NCI-H526 (cell line): ENCODE measurements around the gene CD244.
"Not testable (repeated sequence)": the region's sequence is repeated elsewhere in the genome, so short reads cannot be mapped to it uniquely, and the experiment has no call there.

Experiments used
- DNase-seq, 2 experiments: peaks; one replicate each; lab custom pipeline; 2025; lab: John Stamatoyannopoulos, UW

The CD244 gene

DNA sequence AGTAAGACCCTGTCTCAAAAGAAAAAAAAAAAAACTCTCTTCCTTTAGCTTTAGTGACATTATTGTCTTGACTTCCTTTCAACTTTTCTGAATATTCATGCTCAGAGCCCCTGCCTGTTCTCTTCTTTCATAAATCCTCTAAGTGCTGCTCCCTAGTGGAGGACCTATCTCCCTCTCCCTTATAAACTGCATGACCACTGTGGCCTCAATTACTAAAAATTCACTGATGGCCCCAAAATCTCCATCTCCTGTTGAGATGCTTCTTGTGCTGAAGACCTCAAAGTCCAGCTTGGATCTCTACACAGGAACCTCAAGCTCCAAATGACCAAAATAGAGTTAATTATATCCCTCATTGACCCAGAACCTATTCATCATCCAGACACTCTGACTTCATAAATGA lies 14.5 kb upstream of the CD244 start:
- DNase-seq, result peak in 1 of 2 experiments; percentile 15

DNA sequence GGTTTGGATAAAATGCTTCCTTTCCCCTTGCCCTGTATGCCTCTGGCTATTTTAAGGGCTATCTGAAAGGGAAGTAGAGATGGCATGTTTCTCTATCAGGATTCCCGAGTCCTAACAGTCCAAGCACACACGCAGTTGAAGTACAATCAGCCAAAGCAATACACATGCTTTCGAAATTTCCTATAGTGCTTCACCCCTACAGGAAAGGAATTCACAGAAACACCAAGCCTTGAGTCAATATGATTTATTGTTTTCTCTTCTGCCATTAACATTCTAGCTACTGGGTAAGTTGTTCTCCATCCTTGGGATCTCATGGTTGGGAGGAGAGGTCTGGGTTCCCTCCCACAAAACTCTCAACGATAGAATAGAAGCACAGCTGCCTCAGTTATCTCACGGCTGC lies 13.6 kb upstream of the CD244 start:
- no peak for DNase-seq

DNA sequence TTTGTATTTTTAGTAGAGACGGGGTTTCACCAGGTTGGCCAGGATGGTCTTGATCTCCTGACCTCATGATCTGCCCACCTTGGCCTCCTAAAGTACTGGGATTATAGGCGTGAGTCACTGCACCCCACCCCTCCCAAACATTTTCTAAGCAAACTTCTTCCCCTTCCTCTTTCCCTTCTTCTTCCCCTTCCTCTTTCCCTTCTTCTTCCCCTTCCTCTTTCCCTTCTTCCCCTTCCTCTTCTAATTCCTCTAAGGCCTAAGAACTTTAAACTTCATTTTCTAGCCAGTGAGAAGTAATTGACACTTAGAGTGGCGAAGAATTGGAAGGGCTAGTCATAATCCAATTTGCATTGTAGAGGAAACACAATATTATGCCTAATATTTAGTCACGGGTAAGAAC lies 12.9 kb upstream of the CD244 start:
- not testable (repeated sequence) for DNase-seq

DNA sequence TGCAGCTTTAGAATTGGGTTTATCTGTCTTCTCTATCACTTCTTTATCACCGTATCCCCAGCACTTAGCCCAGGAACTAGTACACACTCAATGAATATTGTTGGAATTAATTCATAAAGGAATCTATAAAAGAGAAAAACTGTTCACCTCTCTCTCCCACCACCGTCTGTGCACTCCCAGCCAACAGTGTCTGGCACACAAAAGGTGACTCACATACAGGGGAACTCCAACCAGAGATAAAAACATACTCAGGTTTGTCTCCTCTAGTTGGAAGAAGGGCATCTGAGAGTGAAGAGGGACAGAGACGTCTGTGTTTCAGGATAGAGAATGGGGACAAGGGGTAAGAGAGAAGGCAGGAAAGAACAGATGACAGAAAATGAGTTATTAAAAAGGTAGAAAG lies 12.2 kb upstream of the CD244 start:
- no peak for DNase-seq

DNA sequence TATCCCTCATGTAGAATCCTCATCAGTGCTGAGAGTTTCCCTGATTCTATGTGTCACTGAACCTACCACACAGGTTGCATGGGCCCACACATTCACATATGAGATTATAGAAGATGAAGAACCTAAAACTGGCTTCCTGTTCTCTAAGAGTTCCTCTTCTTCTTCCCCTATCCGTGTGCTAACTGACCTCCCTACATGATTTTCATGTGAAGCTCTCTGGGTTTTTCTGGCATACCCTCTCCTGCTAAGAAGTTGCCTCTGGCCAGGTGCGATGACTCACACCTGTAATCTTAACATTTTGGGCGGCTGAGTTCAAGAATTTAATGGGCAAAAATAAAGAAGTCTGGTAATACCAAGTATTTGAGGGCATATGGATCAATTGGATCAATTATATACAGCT lies 5.5 kb upstream of the CD244 start:
- no peak for DNase-seq

DNA sequence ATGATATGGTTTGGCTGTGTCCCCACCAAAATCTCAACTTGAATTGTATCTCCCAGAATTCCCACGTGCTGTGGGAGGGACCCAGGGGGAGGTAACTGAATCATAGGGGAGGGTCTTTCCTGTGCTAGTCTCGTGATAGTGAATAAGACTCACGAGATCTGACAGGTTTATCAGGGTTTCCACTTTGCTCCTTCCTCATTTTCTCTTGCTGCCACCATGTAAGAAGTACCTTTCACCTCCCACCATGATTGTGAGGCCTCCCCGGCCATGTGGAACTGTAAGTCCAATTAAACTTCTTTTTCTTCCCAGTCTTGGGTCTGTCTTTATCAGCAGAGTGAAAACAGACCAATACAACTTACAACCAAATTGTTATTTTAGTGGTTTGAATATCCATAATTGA lies 5.0 kb upstream of the CD244 start:
- not testable (repeated sequence) for DNase-seq

DNA sequence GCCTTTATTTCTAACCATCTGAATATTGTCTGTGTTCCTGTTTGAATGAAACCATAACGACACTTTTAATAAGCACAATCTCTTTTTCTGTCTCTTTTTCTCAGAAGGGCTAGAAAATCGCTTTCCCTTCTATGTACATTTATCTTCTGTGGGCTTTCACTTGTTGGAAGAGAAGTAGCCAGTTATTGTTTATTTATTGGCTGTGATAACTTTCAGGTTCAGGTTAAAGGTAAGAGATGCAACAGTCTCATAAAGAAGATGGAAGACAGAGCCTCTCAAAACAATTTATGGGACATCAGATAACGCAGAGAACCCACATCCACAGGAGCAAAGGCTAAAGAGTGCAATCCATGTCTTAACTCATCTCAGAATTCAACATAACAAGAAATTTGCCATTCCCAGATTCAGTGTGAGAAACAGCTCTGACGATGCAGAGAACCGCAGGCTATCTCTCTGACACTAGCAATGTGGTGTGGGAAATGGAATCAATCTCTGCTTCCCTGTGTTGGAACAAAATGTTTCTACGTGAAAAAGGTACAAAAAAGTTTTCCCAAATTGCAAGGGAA lies 4.1 kb upstream of the CD244 start:
- no peak for DNase-seq

DNA sequence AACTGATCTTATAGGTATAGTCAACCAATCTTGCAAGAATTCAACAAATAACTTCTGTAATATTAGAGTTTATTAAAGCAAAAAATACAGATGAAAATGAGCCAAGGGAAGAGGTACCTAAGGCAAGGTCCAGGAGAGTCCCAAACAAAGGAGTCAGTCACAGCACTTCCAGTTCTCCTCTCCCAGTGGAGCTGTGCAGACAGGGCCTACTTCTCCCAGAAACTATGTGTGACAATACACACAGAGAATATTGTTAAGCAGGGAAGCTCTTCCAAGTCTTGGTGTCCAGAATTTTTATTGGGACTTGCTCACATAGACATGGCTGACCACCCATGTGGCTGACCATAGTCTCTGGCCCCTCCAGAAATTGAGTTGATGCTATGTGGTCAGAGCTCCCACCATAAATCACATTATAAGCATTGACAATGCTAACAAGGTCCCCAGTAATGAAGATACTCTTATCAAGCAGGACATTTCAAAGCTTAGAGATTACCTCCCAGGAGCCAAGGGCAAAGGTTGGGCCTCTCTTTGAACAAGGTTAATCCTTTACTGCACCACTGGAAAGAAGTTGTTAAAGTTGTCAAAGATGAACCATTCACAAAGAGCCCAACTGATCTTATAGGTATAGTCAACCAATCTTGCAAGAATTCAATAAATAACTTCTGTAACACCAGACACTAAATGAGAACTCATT lies 3.5 kb upstream of the CD244 start:
- no peak for DNase-seq

DNA sequence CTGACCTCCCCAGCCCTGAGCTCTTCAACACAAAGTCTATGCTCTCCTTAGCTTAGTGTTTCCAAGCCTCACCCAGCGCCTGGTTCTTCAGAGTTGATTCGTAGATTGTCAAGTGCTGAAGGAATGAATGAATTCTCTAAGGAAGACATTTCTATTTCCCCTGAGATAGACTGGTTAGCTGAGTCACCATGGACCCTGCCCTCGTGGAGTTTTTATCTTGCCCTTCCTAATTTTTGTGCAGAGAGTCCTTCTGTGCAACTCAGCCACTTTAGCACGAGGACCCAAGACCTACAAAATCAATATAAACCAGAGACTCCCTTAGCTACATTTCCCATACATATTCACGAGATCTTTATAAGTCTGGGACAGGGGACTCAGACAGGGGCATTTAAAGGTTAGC lies 2.6 kb upstream of the CD244 start:
- DNase-seq, result no peak

DNA sequence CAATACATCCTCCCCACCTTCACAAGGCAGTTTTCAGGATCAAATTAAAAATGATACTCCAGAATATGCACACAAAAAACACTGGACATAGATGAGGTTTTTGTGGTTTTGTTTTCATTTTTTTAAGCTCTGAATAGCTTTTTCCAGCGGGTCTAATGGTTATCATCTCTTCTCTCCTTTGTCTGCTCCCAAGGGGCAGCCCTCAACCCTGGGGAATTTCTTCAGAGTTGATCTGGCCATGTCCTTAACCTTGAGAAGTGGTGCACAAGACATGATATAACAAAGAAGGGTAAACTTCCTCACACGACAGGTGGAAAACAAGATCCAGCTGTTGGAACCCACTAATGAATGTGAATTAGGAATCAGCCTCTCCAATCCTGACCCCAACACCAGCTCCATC lies 1.5 kb upstream of the CD244 start:
- DNase-seq, result no peak

DNA sequence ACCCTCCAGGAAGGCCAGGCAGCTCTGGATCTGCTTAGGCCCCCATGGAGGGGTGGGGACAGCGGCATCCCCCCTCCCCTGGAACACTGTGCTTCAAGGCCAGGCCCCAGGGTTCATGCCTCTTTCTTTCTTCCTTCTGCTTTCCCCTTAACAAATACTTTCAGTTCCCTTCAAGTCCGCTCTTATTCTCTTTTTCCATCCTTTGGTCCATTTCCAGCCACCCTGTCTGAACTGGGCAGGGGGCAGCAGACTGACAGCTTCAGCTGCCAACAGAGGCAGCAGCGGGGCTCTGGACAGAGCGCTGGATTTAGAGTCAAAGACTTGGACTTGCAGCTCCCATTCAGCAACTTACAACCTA lies 1.1 kb upstream of the CD244 start:
- no peak for DNase-seq

DNA sequence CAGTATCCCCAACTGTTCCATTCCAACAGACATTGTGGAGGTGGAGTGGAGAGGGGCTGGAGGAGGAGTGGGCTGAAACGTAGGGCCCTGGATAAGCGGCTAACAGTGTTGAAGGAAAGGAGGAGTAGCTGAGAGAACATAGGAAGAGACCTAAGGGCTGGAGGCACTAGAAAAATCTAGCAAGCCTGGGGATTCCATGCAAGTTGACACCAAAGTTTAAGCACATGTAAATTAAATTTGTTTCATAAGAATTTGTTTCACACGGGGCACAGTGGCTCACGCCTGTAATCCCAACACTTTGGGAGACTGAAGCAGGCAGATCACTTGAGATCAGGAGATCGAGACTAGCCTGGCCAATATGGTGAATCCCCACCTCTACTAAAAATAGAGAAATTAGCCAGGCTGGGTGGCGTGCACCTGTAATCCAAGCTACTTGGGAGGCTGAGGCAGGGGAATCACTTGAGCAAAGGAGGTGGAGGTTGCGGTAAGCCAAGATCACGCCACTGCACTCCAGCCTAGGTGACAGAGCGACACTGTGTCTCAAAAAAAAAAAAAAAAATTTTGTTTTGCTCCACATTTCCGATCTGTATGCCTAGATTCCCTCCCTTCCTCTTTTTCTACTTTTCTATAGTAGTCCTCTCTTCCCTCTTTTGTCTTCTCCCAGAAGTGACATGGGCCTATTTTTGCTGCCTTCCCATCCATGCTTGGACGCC lies 530 bp upstream of the CD244 start:
- DNase-seq, result no peak

DNA sequence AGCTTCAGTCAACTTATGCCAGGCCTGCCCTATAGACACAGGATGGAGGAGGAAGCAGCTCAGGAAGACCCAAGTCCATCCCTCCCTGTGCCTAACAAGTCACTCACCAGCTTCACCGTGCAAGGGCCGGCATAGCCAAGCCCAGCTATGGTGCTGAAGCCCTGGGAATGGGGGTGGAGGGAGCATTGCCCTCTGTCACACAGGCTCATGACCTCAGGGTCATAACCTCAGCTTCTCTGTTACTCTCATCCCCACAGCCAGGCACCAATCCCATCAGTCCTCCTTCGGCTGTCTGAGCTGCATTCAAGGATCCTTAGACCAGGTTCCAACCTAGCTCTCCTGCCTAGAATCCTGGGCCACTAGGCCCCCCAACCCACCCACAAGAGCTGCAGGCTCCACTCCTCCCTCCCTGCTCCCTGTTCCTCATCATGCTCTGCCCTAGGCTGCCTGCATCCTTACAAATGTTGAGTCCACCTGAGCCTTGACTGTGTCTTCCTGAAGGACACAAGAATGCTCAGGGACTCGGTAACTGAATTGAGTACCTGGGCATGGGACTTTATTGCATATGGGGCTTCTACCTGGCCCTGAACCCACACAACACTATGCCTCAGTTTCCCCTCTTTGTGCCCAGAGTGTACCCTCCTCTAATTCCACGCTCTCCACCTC lies 1.7 kb downstream of the CD244 start:
- no peak for DNase-seq

DNA sequence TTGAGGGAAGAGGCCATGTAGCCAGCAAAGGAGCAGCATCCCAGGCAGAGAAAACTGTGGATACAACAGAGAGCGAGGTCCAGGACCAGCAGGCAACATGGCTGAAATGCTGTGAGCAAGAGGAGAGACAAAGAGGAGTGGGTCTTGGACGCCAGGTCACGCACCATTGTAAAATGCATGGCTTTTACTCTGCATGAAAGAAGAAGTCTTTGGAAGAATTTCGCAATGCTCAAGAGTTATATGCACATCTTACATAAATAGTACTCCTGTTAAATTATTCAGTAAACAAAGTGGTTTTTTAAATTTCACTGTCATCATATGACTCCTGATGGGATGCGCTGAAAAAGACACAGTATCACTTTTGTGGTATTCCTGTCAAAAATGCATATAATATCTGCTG lies 3.5 kb downstream of the CD244 start:
- DNase-seq, result no peak

DNA sequence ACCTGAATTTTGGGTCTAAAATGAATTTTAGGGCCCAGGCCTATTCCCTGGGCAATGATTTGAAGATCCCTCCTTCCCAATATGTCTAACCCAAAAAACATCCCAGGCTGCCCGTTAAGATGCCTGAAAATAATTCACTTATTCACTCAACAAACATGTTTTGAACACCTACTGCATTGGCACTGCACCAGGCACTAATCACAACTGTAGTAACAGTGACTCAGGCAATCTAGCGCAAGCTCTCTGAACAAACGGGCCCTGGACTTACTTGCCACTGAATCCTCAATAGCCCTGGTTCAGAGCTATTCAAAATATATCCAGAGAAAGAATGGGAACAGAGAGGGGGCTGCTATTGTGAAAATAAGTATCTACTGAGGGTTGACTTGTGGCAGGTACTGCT lies 4.2 kb downstream of the CD244 start:
- no peak for DNase-seq

DNA sequence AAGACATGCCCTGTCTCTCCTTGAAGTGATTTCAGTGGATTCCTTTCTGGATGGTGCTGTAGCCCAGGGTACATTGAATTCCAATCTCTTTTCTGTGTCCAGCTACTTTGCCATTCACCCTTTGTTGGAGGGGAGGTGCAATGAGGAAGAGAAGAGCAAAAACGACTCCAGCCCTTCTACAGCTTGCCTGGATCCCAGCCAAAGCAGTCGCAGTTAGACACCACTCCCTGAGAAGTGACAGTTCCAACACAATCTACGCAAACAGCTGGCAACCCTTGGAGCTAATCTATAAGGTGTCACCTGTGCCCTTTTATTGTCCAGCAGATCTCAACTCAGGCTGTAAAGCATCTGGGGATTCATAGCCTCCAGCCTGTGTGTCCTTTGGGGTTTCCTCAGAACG lies 4.6 kb downstream of the CD244 start:
- DNase-seq, result no peak

DNA sequence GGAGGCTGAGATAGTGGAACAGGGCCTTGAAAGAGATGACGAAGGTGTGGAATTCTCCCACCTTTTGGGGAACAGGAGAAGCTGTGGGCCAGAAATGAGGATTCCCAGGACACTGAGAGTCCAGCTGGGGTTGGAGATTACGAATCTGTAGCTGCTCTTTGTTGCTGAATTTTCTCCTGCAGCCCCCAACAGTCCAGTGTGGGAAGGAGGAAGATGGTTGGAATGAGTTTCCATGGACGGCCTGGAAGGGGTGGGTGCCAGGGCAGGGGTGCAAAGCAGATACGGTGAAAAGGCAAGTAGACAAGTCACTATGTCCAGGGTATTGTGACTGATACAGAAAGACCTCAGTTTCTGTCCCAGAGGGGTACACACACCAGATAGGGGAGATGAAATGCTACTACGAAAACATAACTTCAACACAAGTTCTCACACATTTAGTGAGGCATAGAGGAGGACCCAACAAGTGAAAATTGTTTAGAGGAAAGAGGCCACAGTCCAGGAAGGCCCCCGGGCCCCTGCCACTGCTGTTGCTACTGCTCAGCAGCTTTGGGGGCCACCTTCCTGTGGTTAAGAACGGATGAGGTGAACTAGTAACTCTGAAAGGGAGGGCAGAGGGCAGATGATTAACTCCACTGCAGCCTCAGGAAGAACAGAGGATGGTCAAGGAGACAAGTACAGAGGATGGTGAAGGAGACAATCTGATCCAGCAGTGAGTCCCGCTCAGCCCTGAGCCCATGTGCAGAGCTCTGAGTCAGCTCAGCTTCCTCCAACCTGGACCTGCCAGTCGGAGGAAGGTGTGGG lies 7.3 kb downstream of the CD244 start:
- no peak for DNase-seq

DNA sequence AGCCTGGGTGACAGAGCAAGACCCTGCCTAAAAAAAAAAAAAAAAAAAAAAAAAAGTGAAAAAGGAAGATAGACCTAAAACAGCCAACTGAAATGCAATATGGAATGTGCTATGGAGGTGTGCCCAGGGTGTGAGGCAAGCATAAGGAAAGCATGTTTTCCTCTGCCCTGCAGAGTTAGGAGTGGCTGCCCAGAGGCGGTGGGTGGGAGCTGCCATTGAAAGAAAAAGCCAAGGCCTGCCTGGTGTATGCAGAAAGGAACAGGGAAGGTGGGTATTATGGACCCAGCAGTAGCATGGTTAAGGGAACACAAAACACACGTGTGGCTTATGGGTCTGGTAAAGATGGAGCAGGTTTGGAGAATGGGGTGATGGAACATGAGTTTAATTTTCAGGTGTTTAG lies 8.9 kb downstream of the CD244 start:
- no peak for DNase-seq

DNA sequence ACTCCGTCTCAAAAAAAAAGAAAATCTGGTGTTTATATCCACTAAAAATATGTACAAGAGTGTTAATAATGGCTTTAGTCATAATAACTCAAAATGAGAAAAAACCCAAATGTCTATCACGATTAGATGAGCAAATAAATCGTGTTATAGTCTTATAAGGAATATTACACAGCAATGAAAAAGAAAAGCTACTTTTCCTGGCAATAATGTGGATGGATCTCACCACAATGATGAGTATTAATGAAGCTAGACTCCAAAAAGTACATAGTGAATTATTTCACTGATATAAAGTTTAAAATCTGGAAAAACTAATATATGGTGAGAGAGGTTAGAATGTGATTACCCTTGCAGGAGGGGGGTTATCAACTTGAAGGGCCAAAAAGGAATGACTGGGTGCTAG lies 9.7 kb downstream of the CD244 start:
- DNase-seq, result no peak

DNA sequence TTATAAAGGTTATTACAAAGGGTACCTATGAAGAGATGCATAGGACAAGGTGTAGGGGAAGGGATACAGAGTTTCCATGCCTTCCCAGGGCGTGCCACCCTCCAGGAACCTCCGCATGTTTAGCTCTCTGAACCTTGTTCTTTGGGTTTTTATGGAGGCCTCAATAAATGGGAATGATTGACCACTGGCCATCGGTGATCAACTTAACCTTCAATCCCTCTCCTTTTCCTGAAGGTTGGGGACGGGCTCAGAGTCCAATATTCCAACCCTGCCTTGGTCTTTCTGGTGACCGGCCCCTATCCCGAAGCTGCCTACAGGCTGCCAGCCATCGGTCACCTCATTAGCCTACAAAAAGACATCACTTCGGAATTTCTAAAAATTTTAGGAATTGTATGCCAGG lies 11.7 kb downstream of the CD244 start:
- no peak for DNase-seq

DNA sequence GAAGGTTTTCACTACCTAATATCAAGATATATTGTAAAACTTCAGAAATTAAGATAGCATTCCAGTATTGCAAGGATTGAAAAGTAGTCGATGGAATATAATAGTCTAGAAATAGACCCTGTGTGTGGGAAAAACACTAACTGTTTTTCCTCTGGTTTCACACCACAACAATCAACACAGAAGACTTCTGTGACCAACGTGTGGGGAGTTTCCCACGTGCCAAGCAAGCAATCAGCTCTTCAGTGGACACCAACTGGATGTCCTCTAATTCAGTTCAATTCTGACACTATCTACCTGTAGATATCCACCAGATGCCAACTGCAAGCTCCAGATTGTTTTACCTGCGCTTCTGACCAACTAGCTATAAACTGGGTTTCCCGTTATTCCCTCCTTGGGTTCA lies 12.1 kb downstream of the CD244 start:
- DNase-seq, result no peak

DNA sequence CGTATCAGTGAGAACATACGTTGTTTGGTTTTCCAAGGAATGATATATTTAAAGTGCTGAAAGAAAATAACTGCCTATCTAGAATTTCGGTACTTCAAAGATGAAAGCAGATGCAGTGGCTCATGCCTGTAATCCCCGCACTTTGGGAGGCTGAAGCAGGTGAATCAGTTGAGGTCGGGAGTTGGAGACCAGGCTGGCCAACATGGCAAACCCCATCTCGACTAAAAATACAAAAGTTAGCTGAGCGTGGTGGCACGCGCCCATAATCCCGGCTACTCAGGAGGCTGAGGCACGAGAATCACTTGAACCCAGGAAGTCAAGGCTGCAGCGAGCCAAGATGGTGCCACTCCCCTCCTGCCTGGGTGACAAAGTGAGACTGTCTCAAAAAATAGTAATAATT lies 16.4 kb downstream of the CD244 start:
- DNase-seq, result no peak
